Astrocyte of the cerebellum (primary cell): ENCODE data around the gene PTPRH.
"Not testable (repeated sequence)": the region's sequence is repeated elsewhere in the genome, so short reads cannot be mapped to it uniquely, and the experiment has no call there.

Source experiments
- DNase-seq: peaks from one replicate; pipeline ENCODE4 v3.0.0-alpha.2; 2011; ENCODE audit warnings: low read depth
- H3K4me3 ChIP-seq: 2 replicates; pipeline ENCODE4 v1.5.1; 2011; ENCODE audit warnings: mild to moderate bottlenecking, low read depth, low read length, moderate library complexity
- CTCF ChIP-seq: IDR thresholded peaks from 2 replicates; pipeline ENCODE4 v1.5.1; 2012; ENCODE audit warnings: low read length, low read depth, moderate library complexity, mild to moderate bottlenecking; ENCODE audit errors: missing control alignments
- in situ Hi-C: cut with HindIII; loops from 2 replicates; pipeline ENCODE4 v1.10.0; 2017; ENCODE audit warnings: low sequenced_read_pairs

PTPRH gene

GRCh38 chr19:55220525-55220924 is 11.2 kb upstream of the PTPRH start:
- TF ChIP-seq CTCF = no peak
- H3K4me3 ChIP-seq = no peak overlapping the region
- in situ Hi-C loops = no loop called here
- no peak for DNase-seq

- peak; percentile 99 for DNase-seq
- in situ Hi-C loops = loop anchor here (5.0 kb wide), 1 partner anchor 44 kb away; no protein-coding TSS in a partner anchor
- H3K4me3 ChIP-seq = peak overlapping the region; percentile 45
- no peak for TF ChIP-seq CTCF
Measured at GRCh38 chr19:55216461-55217198, 7.3 kb upstream of the PTPRH start.

GRCh38 chr19:55213547-55213946 is 4.2 kb upstream of the PTPRH start:
- TF ChIP-seq CTCF = no peak
- no peak overlapping the region for H3K4me3 ChIP-seq
- DNase-seq = no peak
- in situ Hi-C loops = no loop called here

GRCh38 chr19:55212447-55212846 is 3.1 kb upstream of the PTPRH start:
- in situ Hi-C loops = no loop called here
- no peak overlapping the region for H3K4me3 ChIP-seq
- DNase-seq = no peak
- TF ChIP-seq CTCF = peak; percentile 25

- H3K4me3 ChIP-seq = no peak overlapping the region
- peak; percentile 77 for DNase-seq
- no peak for TF ChIP-seq CTCF
- in situ Hi-C loops = no loop called here
Measured at GRCh38 chr19:55209693-55210472, 582 bp upstream of the PTPRH start.

GRCh38 chr19:55206664-55207500 is 2.4 kb downstream of the PTPRH start:
- TF ChIP-seq CTCF = no peak
- peak overlapping the region; percentile 29 for H3K4me3 ChIP-seq
- in situ Hi-C loops = no loop called here
- DNase-seq = peak; percentile 32

GRCh38 chr19:55202199-55202598 is 7.1 kb downstream of the PTPRH start:
- DNase-seq, in situ Hi-C loops, H3K4me3 ChIP-seq: not testable (repeated sequence)
